SK-N-SH (cell line): ENCODE measurements around the gene LIPM. TPM values are rescaled to one million over a fixed set of nuclear protein-coding genes. Genes with fewer than 3 reads are reported as not detected.

ENCODE experiments used
- CTCF ChIA-PET: fragments of 300-600, 350-600 bp; formaldehyde crosslinking; extraction: SDS; loops from one replicate; lab custom pipeline; 2021; lab: Yijun Ruan, JAX
- POLR2A ChIA-PET: fragments of 350-600 bp; sonication (Branson Sonifier 250); formaldehyde crosslinking; extraction: SDS; loops from one replicate; lab custom pipeline; 2020; ENCODE audit warnings: antibody characterized with exemption, inconsistent platforms; lab: Yijun Ruan, JAX
- DNase-seq: peaks from one replicate; pipeline ENCODE4 v3.0.0; 2012
- H2AFZ ChIP-seq: fragments of 200-600 bp; sonication (generic); 2 replicates; pipeline ENCODE4 v1.8.1; 2016; ENCODE audit warnings: antibody characterized with exemption, mild to moderate bottlenecking, low read depth
- H3F3A ChIP-seq: fragments of 200-600 bp; sonication (generic); replicated peaks from 2 replicates; pipeline ENCODE3; 2016; ENCODE audit warnings: antibody characterized with exemption, mild to moderate bottlenecking; ENCODE audit not compliant: insufficient read depth
- H3K27ac ChIP-seq, 2 experiments: fragments of 200-500 bp in 1 of 2; fragments of 200-600 bp in 1 of 2; sonication (Bioruptor generic) in 1 of 2; sonication (generic), shearing (Covaris generic) in 1 of 2; 2 replicates each; pipeline versions ENCODE4 v1.5.1 to v1.6.1; 2014 to 2016; ENCODE audit warnings: low read depth in 2 of 2, inconsistent platforms in 1 of 2, low read length in 1 of 2, mild to moderate bottlenecking in 1 of 2, mixed read lengths in 1 of 2
- H3K27me3 ChIP-seq: fragments of 200-600 bp; sonication (generic), shearing (Covaris generic); 2 replicates; pipeline ENCODE4 v1.6.1; 2016; ENCODE audit warnings: mixed run types; ENCODE audit not compliant: insufficient read depth
- H3K36me3 ChIP-seq, 2 experiments: fragments of 200-500 bp in 1 of 2; fragments of 200-600 bp in 1 of 2; sonication (Bioruptor generic) in 1 of 2; sonication (generic) in 1 of 2; replicated peaks in 1 of 2; 2 replicates each; pipeline versions ENCODE3 to v1.5.1; 2014 to 2016; ENCODE audit warnings: low read length in 1 of 2, mild to moderate bottlenecking in 1 of 2; ENCODE audit not compliant: insufficient read depth in 2 of 2, control insufficient read depth in 1 of 2
- H3K4me1 ChIP-seq, 2 experiments: fragments of 200-500 bp in 1 of 2; fragments of 200-600 bp in 1 of 2; sonication (Bioruptor generic) in 1 of 2; sonication (generic), shearing (Covaris generic) in 1 of 2; 2 replicates each; pipeline versions ENCODE4 v1.5.1 to v1.6.1; 2014 to 2016; ENCODE audit warnings: low read depth in 1 of 2, low read length in 1 of 2, mixed run types in 1 of 2; ENCODE audit not compliant: insufficient read depth in 2 of 2, control insufficient read depth in 1 of 2
- H3K4me2 ChIP-seq: fragments of 200-600 bp; sonication (generic), shearing (Covaris generic); 2 replicates; pipeline ENCODE4 v1.6.1; 2017; ENCODE audit warnings: mixed run types
- H3K4me3 ChIP-seq, 2 experiments: fragments of 200-500 bp in 1 of 2; fragments of 200-600 bp in 1 of 2; sonication (Bioruptor generic) in 1 of 2; sonication (generic), shearing (Covaris generic) in 1 of 2; 2 replicates each; pipeline versions ENCODE4 v1.5.1 to v1.8.1; 2014 to 2016; ENCODE audit warnings: low read depth in 2 of 2, inconsistent platforms in 1 of 2, low read length in 1 of 2, mild to moderate bottlenecking in 1 of 2, mixed read lengths in 1 of 2, moderate library complexity in 1 of 2
- H3K79me2 ChIP-seq: fragments of 200-600 bp; sonication (generic); 2 replicates; pipeline ENCODE4 v1.8.1; 2017; ENCODE audit warnings: mild to moderate bottlenecking; ENCODE audit not compliant: insufficient read depth
- H3K9ac ChIP-seq: fragments of 200-600 bp; sonication (generic); 2 replicates; pipeline ENCODE4 v1.6.1; 2017; ENCODE audit warnings: mixed run types
- H3K9me2 ChIP-seq: fragments of 200-600 bp; sonication (generic); 2 replicates; pipeline ENCODE4 v1.6.1; 2017; ENCODE audit warnings: mixed run types
- H3K9me3 ChIP-seq: fragments of 200-600 bp; sonication (generic); 2 replicates; pipeline ENCODE4 v1.6.1; 2017; ENCODE audit warnings: mixed run types, mild to moderate bottlenecking, moderate library complexity
- H4K20me1 ChIP-seq: fragments of 200-600 bp; sonication (generic); 2 replicates; pipeline ENCODE4 v1.6.1; 2017; ENCODE audit warnings: mild to moderate bottlenecking, mixed run types; ENCODE audit not compliant: insufficient read depth
- ELF1 ChIP-seq: IDR thresholded peaks from 2 replicates; pipeline ENCODE4 v1.4.0; 2012
- IRF3 ChIP-seq: fragments of 150-350 bp; IDR thresholded peaks from 2 replicates; pipeline ENCODE4 v1.6.1; 2016; ENCODE audit warnings: mild to moderate bottlenecking, low read depth, low read length
- MXI1 ChIP-seq: IDR thresholded peaks from 2 replicates; pipeline ENCODE4 v1.6.1; 2012; ENCODE audit warnings: mild to moderate bottlenecking, low read depth, low read length, improper control_type of control experiment
- NRF1 ChIP-seq: IDR thresholded peaks from 2 replicates; pipeline ENCODE4 v1.6.1; 2012; ENCODE audit warnings: low read depth, mild to moderate bottlenecking, low read length
- PBX3 ChIP-seq: IDR thresholded peaks from 2 replicates; pipeline ENCODE4; 2012
- RCOR1 ChIP-seq: fragments of 150-350 bp; IDR thresholded peaks from 2 replicates; pipeline ENCODE4 v1.6.1; 2017; ENCODE audit warnings: antibody characterized with exemption, low read length
- RFX5 ChIP-seq: IDR thresholded peaks from 2 replicates; pipeline ENCODE4 v1.6.1; 2012; ENCODE audit warnings: mild to moderate bottlenecking, improper control_type of control experiment, low read length
- RXRA ChIP-seq: IDR thresholded peaks from 2 replicates; pipeline ENCODE4 v1.4.0; 2012; ENCODE audit warnings: low read depth, mild to moderate bottlenecking, borderline replicate concordance
- SIN3A ChIP-seq: IDR thresholded peaks from 2 replicates; pipeline ENCODE4 v1.6.1; 2012; ENCODE audit warnings: low read depth, mild to moderate bottlenecking, low read length, moderate library complexity, borderline replicate concordance
- TCF12 ChIP-seq: IDR thresholded peaks from 2 replicates; pipeline ENCODE4 v1.4.0; 2012
- USF2 ChIP-seq: fragments of 150-350 bp; IDR thresholded peaks from 2 replicates; pipeline ENCODE4 v1.6.1; 2017; ENCODE audit warnings: antibody characterized with exemption, low read length, low read depth, borderline replicate concordance
- YY1 ChIP-seq: IDR thresholded peaks from 2 replicates; pipeline ENCODE4 v1.4.0; 2012; ENCODE audit warnings: low read depth, mild to moderate bottlenecking
- WGBS: methylation state at CpG from one replicate; pipeline ENCODE4 v1.1.6; 2017; ENCODE audit warnings: low lambda C conversion rate; 5-methylcytosine and 5-hydroxymethylcytosine counted together
- polyA plus RNA-seq, 3 experiments: library from polyadenylated mRNA; depleted of rRNA; stranded (reverse); fragments of >200 nt; gene quantifications; 2 replicates each; pipeline ENCODE4 v1.2.3, GENCODE V29; 2012
- TF ChIP-seq, protein P1 (sequence below): IDR thresholded peaks from 2 replicates; pipeline ENCODE4 v1.4.0; 2012; ENCODE audit warnings: low read depth, borderline replicate concordance
- TF ChIP-seq, protein P2 (sequence below): fragments of 200-600 bp; sonication (generic); IDR thresholded peaks from 2 replicates; pipeline ENCODE4 v1.6.1; 2017; ENCODE audit warnings: antibody characterized with exemption, mild to moderate bottlenecking, moderate library complexity

The LIPM gene
- polyA plus RNA-seq, 1 of the 3 experiments (the other 2 are of a cell fraction), result not detected

DNA sequence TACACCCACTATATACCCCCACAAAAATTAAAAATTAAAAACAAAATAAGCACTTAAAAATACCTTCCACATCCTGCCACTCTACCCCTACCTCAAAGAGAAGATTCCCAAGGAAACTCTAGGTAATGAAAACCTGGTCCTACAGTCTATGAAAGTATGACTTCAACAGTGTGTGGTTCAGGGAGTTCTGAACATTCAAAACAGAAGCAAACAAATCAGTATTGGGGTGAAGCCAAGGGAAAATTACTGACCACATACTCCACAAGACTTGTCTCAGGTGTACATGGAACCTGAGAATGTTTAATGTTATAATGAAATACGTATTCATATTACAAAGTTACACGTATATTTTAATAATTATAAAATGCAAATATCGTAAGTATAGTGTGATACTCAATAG lies 20.3 kb upstream of the LIPM start:
- Histone ChIP-seq H3K27ac (no peak overlapping the region), H4K20me1 (no peaks in the 10 kb centered on the region), H3K4me2 (no peak overlapping the region), H3K27me3 (no peaks in the 10 kb centered on the region), H3K9ac (no peak overlapping the region), H3K9me2 (no peaks in the 10 kb centered on the region), H3K36me3 (no peaks in the 10 kb centered on the region), H2AFZ (no peak overlapping the region), H3K4me1 (no peaks in the 10 kb centered on the region), H3K9me3 (no peaks in the 10 kb centered on the region), H3F3A (no peaks in the 10 kb centered on the region), H3K4me3 (no peak overlapping the region), H3K79me2 (no peaks in the 10 kb centered on the region)
- no peak for DNase-seq
- TF ChIP-seq NRF1 (no peak), TCF12 (no peak), USF2 (no peak), YY1 (no peak), SIN3A (no peak), MXI1 (no peak), RFX5 (no peak), PBX3 (no peak), ELF1 (no peak), RCOR1 (no peak), IRF3 (no peak), RXRA (no peak)
- TF ChIP-seq, protein P1, sequence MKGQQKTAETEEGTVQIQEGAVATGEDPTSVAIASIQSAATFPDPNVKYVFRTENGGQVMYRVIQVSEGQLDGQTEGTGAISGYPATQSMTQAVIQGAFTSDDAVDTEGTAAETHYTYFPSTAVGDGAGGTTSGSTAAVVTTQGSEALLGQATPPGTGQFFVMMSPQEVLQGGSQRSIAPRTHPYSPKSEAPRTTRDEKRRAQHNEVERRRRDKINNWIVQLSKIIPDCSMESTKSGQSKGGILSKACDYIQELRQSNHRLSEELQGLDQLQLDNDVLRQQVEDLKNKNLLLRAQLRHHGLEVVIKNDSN, result no peak
- TF ChIP-seq, protein P2, sequence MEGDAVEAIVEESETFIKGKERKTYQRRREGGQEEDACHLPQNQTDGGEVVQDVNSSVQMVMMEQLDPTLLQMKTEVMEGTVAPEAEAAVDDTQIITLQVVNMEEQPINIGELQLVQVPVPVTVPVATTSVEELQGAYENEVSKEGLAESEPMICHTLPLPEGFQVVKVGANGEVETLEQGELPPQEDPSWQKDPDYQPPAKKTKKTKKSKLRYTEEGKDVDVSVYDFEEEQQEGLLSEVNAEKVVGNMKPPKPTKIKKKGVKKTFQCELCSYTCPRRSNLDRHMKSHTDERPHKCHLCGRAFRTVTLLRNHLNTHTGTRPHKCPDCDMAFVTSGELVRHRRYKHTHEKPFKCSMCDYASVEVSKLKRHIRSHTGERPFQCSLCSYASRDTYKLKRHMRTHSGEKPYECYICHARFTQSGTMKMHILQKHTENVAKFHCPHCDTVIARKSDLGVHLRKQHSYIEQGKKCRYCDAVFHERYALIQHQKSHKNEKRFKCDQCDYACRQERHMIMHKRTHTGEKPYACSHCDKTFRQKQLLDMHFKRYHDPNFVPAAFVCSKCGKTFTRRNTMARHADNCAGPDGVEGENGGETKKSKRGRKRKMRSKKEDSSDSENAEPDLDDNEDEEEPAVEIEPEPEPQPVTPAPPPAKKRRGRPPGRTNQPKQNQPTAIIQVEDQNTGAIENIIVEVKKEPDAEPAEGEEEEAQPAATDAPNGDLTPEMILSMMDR, result no peak
- ChIA-PET CTCF (no interaction called here), POLR2A (no interaction called here)
- WGBS, result 93% methylated on average over 3 of the region's 3 CpGs
